OCI-LY7 (cell line): Measurements from ENCODE around the gene SMO. TPM values are rescaled to one million over a fixed set of nuclear protein-coding genes. Genes with fewer than 3 reads are reported as not detected.

Experiments used
- BruUV-seq: library from RNA; stranded (reverse); fragments of 400-500 nt; replicated peaks from 2 replicates; lab custom pipeline; 2021; lab: Mats Ljungman, UMichigan
- CTCF ChIA-PET: fragments of 300-600 bp; sonication (Branson Sonifier 250); formaldehyde crosslinking; loops from one replicate; lab custom pipeline; 2022; ENCODE audit warnings: antibody characterized with exemption; ENCODE audit not compliant: unreplicated experiment; lab: Charles Lee
- POLR2A ChIA-PET: fragments of 300-600 bp; sonication (Branson Sonifier 250); formaldehyde crosslinking; loops from one replicate; lab custom pipeline; 2022; ENCODE audit warnings: antibody characterized with exemption; lab: Charles Lee
- DNase-seq: peaks from one replicate; pipeline ENCODE4 v3.0.0-alpha.2; 2015; ENCODE audit warnings: low spot score
- H2AFZ ChIP-seq: fragments of 200-600 bp; sonication (generic), shearing (Covaris generic); 2 replicates; pipeline ENCODE4 v1.6.1; 2014; ENCODE audit warnings: mild to moderate bottlenecking, antibody characterized with exemption, low read length, moderate library complexity
- H3K27ac ChIP-seq: fragments of 200-600 bp; sonication (generic); 2 replicates; pipeline ENCODE4 v1.5.1; 2014; ENCODE audit warnings: mixed run types, low read depth, mild to moderate bottlenecking, moderate library complexity, low read length, inconsistent platforms; ENCODE audit not compliant: poor library complexity, severe bottlenecking
- H3K36me3 ChIP-seq: fragments of 200-600 bp; sonication (generic); 2 replicates; pipeline ENCODE4 v1.6.1; 2014; ENCODE audit warnings: mild to moderate bottlenecking, antibody characterized with exemption, low read length, moderate library complexity, mixed read lengths; ENCODE audit not compliant: insufficient read depth
- H3K4me1 ChIP-seq: fragments of 200-600 bp; sonication (generic); 2 replicates; pipeline ENCODE4 v1.5.1; 2014; ENCODE audit warnings: mild to moderate bottlenecking, low read length; ENCODE audit not compliant: insufficient read depth, poor library complexity, severe bottlenecking
- H3K4me2 ChIP-seq: fragments of 200-600 bp; sonication (generic); 2 replicates; pipeline ENCODE4 v1.6.1; 2014; ENCODE audit warnings: mild to moderate bottlenecking, low read length
- H3K4me3 ChIP-seq: fragments of 200-600 bp; sonication (generic); 2 replicates; pipeline ENCODE4 v1.5.1; 2014; ENCODE audit warnings: mild to moderate bottlenecking, low read depth, low read length; ENCODE audit not compliant: poor library complexity, severe bottlenecking
- H3K79me2 ChIP-seq: fragments of 200-600 bp; sonication (generic); 2 replicates; pipeline ENCODE4 v1.6.1; 2016; ENCODE audit warnings: low read depth, mild to moderate bottlenecking, low read length, moderate library complexity, mixed read lengths; ENCODE audit not compliant: insufficient read depth
- H3K9me2 ChIP-seq: fragments of 200-600 bp; sonication (generic); 2 replicates; pipeline ENCODE4 v1.6.1; 2016; ENCODE audit warnings: mild to moderate bottlenecking, low read length, mixed read lengths; ENCODE audit not compliant: insufficient read depth
- H3K9me3 ChIP-seq: fragments of 200-600 bp; sonication (generic); 2 replicates; pipeline ENCODE4 v1.6.1; 2014; ENCODE audit warnings: mild to moderate bottlenecking, mixed run types, low read length, mixed read lengths
- H4K20me1 ChIP-seq: fragments of 200-600 bp; sonication (generic); 2 replicates; pipeline ENCODE4 v1.6.1; 2014; ENCODE audit warnings: mild to moderate bottlenecking, antibody characterized with exemption, low read length, moderate library complexity, mixed read lengths; ENCODE audit not compliant: insufficient read depth
- CTCF ChIP-seq: fragments of 200-600 bp; sonication (generic); conservative IDR thresholded peaks from 2 replicates; pipeline ENCODE4 v1.5.1; 2014; ENCODE audit warnings: mild to moderate bottlenecking, antibody characterized with exemption, low read length, moderate library complexity, mixed read lengths
- EZH2phosphoT487 ChIP-seq: fragments of 200-600 bp; sonication (generic); IDR thresholded peaks from 2 replicates; pipeline ENCODE4 v1.6.1; 2018; ENCODE audit warnings: low read depth, borderline replicate concordance, mild to moderate bottlenecking, mixed run types, antibody characterized with exemption, low read length, moderate library complexity, mixed read lengths
- intact Hi-C: fragments of 100-400 bp; cut with micrococcal nuclease; formaldehyde crosslinking; loops from one replicate; pipeline ENCODE4 v1.10.0; 2022; ENCODE audit not compliant: unreplicated experiment
- total RNA-seq, 2 experiments: library from RNA; depleted of rRNA in 1 of 2; stranded (reverse); fragments of >200 nt in 1 of 2; shearing (Covaris generic) in 1 of 2; gene quantifications; 2 replicates each; pipeline ENCODE4 v1.2.3, GENCODE V29; 2014 to 2022

SMO gene
- total RNA-seq, 2 experiments from 2014 or later: 0.17 to 0.25 TPM

GRCh38 chr7:129228633-129229032, 40.2 kb downstream of the SMO start:
- Histone ChIP-seq H2AFZ (no peak overlapping the region), H3K4me3 (no peak overlapping the region), H3K36me3 (no peaks in the 10 kb centered on the region), H4K20me1 (peaks cover 4% of the 10 kb centered on the region; the same call in 1 of the 2 replicates), H3K9me2 (no peaks in the 10 kb centered on the region), H3K79me2 (no peaks in the 10 kb centered on the region), H3K4me2 (no peak overlapping the region), H3K9me3 (no peaks in the 10 kb centered on the region), H3K4me1 (peaks cover 25% of the 10 kb centered on the region), H3K27ac (no peak overlapping the region)
- DNase-seq: no peak
- POLR2A ChIA-PET: interaction anchor here (0.5 kb wide), 1 partner anchor 50 kb away, joined by 3 read pairs; no protein-coding TSS in a partner anchor
- BruUV-seq: no TSS peak
- CTCF ChIA-PET: no interaction called here
- intact Hi-C loops: no loop called here
- TF ChIP-seq EZH2phosphoT487 (no peak), CTCF (no peak)

GRCh38 chr7:129231666-129232065, 43.2 kb downstream of the SMO start:
- H3K36me3 ChIP-seq: no peaks in the 10 kb centered on the region
- no peak overlapping the region for H3K4me3 ChIP-seq
- no peaks in the 10 kb centered on the region for H4K20me1 ChIP-seq
- H3K9me2 ChIP-seq: no peaks in the 10 kb centered on the region
- no TSS peak for BruUV-seq
- H2AFZ ChIP-seq: no peak overlapping the region
- no peaks in the 10 kb centered on the region for H3K9me3 ChIP-seq
- DNase-seq: no peak
- H3K4me2 ChIP-seq: no peak overlapping the region
- ChIA-PET CTCF (no interaction called here), POLR2A (interaction anchor here (0.7 to 2.6 kb wide), 6 partner anchors 9 to 531 kb away, joined by 3 to 9 read pairs (median 4); no protein-coding TSS in a partner anchor)
- H3K27ac ChIP-seq: no peak overlapping the region
- H3K4me1 ChIP-seq: peaks cover 9% of the 10 kb centered on the region
- intact Hi-C loops: no loop called here
- TF ChIP-seq CTCF: no peak
- no peak for TF ChIP-seq EZH2phosphoT487
- no peaks in the 10 kb centered on the region for H3K79me2 ChIP-seq

GRCh38 chr7:129238546-129238945, 50.1 kb downstream of the SMO start:
- H3K36me3 ChIP-seq: no peaks in the 10 kb centered on the region
- TF ChIP-seq CTCF: no peak
- no peak for TF ChIP-seq EZH2phosphoT487
- no peak overlapping the region for H3K4me3 ChIP-seq
- no peaks in the 10 kb centered on the region for H4K20me1 ChIP-seq
- DNase-seq: no peak
- H3K4me1 ChIP-seq: no peaks in the 10 kb centered on the region
- H3K9me2 ChIP-seq: no peaks in the 10 kb centered on the region
- no peaks in the 10 kb centered on the region for H3K9me3 ChIP-seq
- ChIA-PET CTCF (no interaction called here), POLR2A (interaction anchor here (0.6 to 0.7 kb wide), 3 partner anchors 13 to 37 kb away, joined by 3 to 7 read pairs (median 3); no protein-coding TSS in a partner anchor)
- H2AFZ ChIP-seq: no peak overlapping the region
- no peak overlapping the region for H3K27ac ChIP-seq
- no peaks in the 10 kb centered on the region for H3K79me2 ChIP-seq
- no TSS peak for BruUV-seq
- no peak overlapping the region for H3K4me2 ChIP-seq
- intact Hi-C loops: no loop called here
